ENCODE results near the gene MAPRE2.

MAPRE2 gene

DNA sequence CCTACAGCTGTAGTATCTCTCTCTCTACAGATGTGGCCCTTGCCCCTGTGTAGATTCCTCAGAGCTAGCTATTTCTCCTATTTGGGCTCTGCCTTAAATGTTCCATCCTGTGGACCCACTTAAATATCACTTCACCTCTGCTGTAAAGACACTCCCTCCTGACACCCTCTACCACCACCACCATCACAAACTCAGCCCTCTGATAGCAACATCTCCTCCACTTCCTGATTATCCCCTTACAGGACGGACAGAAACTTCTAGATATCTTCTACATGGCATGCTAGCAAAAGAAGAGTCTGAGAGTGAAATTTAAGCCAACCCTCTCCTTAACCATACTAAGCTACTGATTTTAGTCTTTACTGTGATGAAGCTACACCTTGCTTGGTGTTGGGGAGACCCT lies 3.2 kb upstream of the MAPRE2 start:
- DNase-seq (ENCODE audit: low read depth), result no peak

DNA sequence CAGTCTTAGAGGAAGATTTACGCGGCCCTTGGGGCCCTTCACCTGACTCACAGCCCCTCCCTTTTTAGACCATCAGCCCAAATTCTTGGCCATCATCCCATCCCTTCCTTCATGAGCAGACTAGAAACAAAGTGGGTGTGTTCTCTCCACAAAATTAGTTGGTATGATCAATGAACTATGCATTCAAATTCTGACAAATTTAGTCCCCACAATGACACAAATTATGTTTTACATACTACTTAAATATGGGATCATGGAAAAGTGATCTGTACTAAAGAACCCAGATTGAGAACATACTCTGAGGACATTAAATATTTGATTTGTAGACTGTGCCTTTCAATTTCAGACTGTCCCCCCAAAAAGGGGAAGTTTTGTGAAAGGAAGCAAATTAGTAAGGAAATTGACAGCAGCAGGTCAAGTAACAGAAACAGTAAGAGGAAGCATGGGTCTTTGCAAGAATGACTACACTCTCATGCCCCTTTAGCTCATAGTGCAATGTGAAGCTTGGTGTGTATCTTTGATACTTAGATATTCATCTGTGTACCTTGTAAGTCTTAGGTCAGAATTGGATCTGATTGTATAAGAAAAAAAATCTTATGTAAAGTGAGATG lies 2.2 kb upstream of the MAPRE2 start:
- DNase-seq (ENCODE audit: low read depth), result no peak

DNA sequence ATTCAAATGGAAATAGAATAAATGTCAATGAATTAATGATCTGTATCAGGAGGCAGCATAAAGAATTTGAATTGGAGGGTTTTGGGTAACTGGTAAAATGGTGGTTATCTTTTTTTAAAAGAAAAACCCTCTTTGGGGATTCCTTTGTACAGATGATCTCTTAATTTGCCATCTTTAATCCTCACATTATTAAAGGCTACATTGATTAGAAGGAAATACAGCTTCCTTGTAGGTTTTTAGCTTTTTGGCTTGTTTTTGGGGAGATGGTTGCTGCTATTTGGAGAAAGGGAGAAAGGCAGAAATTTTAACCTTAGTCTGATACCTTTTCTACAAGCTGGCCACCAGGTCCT lies 600 bp upstream of the MAPRE2 start:
- no peak for DNase-seq (ENCODE audit: low read depth)

DNA sequence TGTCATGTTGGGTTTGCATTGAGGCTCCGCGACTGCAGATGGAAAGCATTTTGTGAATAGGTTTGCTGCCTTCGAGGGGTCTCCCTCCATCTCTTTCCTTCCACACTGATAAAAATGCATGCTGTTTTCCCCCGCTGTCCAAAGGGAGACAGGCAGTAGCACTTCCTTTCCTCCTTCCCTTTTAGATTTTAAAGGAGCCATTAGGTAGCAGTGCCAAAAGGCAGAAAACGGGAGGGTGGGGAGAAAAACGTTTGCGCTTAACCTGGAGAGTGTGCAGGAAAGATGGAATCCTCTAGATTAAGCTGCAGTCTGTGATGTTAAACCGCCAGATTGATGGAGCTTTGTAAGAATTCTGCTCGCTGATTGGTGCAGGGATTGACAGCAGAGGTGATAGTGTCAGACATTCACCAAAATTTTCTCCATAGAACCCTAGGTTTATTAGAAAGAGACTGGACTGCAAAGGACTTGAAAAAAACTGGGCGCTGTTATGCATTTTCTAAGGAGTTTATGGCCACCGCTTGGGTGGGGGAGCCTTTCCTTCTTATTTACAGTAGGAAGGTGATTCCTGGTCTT lies 688 bp downstream of the MAPRE2 start:
- DNase-seq (ENCODE audit: low read depth), result no peak

DNA sequence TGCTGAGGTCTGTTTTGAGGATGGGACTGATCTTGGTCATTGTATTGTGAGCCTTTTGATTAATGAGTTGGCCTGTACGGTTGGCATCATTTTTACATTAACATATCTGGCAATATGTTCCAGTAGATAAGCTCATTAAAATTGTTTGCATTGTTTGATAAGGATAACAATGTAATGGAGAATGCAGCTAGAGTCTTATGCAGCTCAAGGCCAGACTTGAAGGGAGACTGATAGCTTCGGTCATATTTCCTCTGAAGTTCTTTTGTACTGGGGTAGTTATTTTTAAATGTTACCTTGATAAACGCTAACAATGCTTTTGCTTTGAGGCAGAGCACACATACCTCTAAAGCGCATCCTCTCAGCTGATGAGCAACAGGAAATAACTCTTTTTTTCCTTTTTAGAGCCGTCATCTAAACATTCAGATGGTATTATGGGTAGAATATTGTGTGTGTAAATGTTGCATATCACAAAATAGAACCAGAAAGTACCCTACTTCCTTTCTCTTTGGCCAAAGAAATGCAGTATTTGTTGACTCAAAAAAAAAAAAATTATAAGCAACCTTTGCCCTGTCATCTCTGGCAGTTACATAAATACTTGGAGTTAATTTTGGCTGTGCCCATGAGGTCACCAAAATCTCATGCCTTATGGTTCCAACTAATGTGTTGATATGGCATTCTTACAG lies 1.3 kb downstream of the MAPRE2 start:
- DNase-seq (ENCODE audit: low read depth), result no peak

DNA sequence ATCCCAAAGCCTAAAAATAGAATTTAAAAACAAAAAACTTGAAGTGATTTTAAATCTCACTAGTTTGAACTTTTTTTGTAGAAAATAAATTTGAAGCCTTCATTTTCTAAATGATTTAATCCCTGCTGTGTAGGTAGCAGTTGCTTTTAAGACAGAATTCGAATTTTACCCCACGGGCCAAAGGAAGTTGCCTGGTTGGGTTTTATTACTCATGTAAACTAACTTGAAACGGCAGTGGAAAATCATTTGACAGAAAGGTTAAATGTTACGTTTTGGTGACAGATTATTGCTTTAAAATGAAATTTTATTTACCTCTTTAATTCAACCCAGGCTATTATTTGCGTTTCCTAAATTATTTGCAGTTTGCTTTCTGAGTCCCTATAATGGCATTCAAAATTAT lies 2.0 kb downstream of the MAPRE2 start:
- no peak for DNase-seq (ENCODE audit: low read depth)

DNA sequence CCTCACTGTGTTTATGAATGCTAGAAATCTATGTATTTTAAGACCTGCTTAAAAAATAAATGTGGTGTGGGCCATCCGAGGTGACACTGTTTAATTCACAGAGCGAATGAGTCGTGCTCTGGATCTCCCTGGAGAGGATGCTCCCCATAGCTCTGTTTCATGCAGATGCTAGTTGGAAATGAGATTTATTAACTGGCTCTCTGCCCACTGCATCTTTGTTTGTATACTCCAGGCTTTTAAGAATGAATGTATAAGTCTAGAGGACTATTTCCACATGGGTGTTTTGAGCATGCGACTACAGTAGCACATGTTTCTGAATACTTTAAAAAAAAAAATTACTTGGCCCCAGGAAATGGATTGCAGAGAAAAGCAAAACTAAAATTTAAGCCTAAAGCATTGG lies 3.9 kb downstream of the MAPRE2 start:
- DNase-seq (ENCODE audit: low read depth), result no peak

DNA sequence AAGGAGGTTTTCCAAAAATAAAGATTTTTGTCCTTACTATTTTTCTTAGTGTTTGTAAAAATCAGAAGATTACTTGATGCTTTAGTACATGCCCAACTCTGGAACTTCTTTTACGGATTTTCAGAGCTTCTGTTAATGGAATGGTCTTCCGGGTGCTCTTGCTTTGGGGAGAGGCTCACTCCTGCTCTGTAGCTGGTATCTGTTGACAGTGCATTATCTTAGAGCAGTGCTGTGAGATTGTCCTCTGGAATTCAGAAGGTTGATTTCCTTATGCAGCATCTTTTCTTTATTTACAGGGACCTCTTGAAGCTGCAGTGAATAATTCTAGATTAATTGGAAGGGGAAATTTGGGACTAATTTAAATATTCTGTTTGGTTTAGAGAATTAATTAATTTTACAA lies 4.6 kb downstream of the MAPRE2 start:
- no peak for DNase-seq (ENCODE audit: low read depth)

DNA sequence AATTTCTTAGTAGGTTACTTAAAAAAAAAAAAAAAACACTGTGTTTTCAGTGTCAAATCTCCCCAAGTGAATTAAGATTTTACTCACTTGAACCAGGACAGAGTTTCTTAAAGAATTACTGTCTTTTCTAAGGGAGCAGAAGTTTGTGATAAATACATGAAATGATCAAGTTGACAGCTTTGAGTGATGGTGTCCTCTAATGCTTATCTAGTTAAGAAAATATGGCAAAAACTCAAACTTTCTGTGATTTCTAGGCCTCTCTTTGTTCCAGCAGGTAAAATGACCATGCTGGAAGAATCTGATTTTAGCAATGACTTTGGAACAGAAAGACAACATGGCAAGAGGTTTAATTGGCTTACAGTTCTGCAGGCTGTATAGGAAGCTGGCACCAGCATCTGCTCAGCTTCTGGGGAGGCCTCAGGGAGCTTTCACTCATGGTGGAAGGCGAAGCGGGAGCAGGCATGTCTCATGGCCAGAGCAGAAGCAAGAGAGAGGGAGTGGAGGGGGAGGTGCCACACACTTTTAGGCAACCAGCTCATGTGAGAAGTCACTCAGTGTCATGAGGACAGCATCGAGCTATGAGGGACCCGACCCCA lies 6.6 kb downstream of the MAPRE2 start:
- DNase-seq (ENCODE audit: low read depth), result no peak

DNA sequence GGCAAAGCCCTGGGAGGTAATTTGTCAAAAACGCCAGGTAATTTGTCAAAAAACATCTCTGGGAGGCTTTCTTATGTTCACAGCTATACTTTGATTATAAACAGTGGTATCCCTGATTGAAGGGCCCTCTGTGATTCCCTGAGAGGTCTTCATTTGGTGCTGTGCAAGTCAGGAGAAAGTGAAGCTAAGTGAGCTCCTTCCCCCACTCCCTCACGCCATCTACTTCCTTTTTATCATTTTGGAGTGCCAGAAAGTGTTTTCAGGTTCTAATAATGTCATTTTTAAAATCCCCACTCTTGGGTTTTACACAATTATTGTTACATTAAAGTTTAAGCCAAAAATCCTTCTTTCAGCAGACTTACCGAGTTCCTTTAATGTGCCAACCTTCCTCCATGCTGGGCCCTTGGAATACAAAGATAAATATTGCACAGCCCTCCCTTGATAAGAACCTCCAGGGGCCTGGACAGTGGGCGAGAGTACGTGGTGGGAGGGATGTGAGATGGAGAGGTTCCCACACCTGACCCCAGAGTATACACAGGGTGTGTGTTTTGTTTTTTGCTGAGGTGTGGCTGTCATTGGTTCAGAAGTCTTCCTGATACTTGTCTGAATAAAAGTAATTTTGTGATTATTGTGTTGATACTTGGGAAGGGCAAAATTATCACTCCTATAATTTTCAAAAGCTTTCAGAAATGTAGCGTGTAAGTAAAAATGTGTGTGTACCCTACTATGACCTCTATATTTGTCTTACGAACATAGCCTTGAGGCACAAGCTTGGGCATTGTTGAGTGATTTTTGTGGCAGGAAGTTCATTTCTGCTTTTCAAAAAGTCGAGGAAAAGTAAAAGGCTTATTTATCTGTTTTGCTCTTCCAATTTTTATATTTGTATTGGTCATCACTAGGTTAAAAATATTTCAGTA lies 8.2 kb downstream of the MAPRE2 start:
- no peak for DNase-seq (ENCODE audit: low read depth)

DNA sequence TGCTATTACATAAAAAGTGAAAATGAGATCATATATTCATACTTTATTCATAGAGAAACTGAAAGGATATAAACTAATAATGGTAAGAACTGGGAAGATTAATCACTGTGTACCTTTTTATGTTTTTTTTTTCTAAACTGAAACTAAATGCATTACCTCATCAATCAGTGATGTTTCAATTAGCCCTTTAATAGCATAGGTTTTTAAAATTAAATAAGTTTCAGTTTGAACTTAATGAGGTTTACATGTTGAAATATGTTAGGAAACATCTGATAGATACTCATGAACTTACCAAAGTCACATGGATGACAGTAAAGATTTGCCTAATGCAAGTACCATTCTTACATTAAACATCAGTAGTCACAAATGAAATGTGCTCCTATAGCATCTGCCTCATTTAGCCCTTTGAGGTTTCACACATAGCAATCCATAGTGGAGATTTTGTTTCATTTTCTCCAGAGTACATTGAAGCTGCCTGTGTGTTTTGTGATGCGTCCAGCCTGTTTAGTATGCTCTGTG lies 8.9 kb downstream of the MAPRE2 start:
- no peak for DNase-seq (ENCODE audit: low read depth)

DNA sequence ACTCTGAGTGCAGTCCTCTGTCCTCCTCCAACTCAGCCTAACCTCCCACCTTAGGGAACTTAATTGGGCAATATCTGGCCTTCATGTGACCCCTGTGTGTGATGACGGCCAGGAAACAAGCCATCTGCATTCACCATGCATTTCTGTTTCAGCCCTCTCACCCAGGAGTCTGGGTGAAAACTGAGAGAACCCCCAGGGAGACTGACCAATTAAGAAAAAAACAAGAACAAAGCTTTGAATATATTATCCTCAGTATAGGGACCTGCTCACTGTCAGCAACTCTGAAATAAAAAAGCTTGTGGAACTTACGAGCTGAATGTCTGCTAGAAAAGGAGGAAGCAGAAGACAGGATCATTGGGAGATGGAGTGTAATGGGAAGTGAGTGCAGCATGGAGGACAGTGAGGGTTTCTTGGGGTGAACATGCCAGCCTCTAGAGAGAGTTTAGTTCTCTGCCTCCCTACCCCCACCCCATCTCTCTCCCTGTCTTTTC lies 9.5 kb downstream of the MAPRE2 start:
- no peak for DNase-seq (ENCODE audit: low read depth)

DNA sequence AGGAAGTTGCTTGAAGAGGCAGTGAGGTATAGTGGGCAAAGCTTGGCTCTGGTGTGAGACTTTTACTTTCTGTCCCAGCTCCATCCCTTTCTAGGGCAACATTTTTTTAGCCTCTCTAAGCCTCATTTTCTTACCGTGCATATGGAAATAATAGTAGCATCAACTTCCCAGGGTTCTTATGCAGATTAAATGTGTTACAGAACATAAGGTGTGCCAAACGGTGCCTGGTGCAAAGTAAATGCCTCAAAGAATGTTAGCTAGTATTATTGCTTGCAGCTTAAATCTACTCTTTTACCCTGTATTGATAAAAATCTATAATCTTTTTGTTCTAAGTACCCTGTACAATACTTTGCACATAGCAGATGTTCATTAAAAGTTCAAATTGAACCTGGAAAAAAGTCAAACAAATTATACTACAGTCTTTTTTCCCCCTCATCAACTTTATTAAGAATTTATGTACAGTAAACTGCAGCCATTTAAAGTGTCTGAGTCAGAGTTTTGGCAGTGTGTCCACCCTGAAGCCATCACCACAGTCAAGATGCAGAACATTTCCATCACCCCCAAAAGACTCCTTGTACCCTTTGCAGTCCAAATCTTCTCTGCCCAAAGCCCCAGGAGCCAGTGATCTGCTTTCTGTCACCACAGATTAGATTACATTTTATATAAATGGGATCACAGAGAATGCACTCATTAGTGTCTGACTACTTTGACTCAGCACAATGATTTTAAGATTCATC lies 10.6 kb downstream of the MAPRE2 start:
- no peak for DNase-seq (ENCODE audit: low read depth)

DNA sequence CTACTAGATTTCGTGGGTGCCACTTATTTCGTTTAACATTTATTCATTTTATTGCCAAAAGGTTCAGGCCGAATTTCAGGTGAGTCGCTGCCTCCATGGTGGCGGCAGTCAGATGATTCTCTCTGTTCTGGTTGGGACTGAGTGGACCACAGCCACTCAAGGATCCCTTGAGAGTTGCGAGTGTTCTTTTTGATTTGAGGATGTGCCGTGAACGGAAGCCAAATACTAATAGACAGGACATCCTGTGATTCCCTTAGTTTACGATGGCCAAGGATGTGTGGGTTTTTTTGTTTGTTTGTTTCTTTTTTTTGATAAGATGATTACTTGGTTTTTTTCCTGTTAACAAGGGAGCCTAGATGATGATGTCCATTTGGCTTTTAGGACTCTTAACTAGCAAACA lies 13.2 kb downstream of the MAPRE2 start:
- DNase-seq (ENCODE audit: low read depth), result no peak

DNA sequence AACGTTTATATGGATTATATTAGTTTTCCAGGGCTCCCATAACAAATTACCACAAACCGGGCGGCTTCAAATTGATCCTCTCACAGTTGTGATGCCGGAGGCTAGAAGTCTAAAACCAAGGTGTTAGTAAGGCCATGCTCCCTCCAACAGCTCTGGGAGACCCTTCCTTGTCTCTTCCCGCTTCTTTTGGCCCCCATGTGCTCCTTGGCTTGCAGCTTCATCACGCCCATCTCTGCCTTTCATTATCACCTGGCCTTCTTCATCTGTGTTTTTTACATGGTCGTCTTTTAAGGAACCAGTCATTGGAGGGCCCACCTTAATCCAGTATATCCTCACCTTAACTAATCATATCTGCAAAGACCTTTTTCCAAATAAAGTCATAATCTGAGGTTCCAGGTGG lies 13.9 kb downstream of the MAPRE2 start:
- DNase-seq (ENCODE audit: low read depth), result no peak

DNA sequence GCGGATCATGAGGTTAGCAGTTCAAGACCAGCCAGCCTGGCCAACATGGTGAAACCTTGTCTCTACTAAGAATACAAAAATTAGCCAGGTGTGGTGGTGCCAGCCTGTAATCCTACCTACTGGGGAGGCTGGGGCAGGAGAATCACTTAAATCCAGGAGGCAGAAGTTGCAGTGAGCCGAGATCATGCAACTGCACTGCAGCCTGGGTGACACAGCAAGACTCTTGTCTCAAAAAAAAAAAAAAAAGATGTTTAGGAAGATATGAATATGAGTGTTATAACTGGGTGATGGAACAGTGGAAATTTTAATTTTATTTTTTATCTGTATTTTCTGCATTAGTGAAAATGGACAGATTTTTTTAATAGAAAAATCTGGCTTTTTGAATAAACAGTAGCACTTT lies 14.5 kb downstream of the MAPRE2 start:
- DNase-seq (ENCODE audit: low read depth), result no peak

DNA sequence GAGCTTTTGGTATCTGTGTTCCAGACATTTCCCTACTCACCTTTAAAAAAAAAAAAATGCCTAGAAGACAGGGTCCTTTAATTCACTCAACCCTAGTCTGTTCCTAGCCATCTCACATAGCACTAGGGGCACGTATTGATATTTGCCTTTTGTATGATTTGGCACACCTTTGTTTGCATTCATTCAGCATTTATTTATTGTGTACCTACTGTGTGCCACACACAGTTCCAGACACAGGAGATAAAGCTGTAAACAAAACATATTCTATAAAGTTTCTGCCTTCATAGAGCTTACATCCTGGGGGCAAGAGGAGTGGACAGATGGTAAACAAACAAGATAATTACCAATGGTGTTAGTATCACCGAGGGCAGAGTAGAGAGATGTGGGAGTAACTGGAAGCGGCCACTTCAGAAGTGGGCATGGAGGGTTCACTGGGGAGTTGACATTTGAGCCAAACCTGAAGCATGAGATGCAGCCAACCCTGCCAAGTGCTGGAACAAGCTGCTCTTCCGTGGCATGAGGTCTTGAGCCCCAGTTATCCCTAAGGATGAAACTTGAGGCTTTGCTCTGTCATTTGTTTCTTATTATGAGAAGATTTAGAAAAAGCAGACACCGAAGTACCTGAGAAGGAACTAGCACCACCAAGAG lies 18.2 kb downstream of the MAPRE2 start:
- DNase-seq (ENCODE audit: low read depth), result no peak

DNA sequence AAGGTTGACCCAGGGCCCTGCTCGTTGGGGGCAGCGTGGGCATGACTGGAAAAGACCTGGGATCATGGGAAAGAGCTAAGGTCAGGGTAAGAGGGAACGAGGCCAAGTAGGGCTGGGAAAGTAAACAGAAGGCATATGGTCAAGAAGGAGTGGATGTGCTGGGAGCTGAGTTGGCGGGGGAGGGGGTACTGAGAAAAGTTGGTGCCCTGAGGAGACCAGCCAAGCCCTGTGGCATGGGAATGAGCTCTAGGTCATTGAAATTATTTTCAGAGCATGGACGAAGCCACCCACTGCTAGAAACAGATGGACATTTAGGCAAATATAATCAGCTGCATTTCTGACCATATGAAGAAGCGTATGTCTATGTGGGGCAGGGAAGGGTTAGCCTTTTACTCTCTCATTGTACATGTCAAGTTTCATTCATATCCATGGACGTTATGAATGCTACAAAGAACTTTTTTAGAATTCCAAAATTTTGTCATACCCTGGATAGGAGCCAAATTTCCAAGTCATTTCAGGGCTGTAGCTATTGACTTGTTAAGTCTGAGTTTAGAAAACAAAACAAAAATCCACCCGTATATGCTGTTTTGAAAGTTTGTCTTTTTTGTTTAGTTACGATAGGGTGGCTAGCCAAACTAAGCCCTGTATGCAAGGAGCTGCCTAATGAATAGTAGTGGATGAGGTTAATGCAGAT lies 19.1 kb downstream of the MAPRE2 start:
- DNase-seq (ENCODE audit: low read depth), result no peak

DNA sequence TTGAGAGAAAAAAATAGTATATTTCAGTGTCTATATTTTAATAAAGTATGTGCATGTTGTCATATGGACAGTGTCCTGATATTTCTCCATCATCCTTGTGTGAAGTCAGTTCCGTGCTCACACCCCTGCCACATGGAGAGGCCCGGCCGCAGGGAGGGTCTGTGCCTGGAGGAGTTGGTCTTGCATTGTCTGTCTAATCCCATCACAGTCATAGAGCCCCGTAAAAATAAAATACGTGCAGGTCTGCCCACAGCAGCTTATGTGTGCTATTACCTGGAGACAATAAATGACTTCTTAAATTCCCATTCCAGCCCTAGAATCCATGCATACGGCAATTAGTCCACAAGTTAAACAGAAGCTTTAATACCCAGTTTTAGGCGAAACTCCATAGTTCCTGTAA lies 20.1 kb downstream of the MAPRE2 start:
- no peak for DNase-seq (ENCODE audit: low read depth)

DNA sequence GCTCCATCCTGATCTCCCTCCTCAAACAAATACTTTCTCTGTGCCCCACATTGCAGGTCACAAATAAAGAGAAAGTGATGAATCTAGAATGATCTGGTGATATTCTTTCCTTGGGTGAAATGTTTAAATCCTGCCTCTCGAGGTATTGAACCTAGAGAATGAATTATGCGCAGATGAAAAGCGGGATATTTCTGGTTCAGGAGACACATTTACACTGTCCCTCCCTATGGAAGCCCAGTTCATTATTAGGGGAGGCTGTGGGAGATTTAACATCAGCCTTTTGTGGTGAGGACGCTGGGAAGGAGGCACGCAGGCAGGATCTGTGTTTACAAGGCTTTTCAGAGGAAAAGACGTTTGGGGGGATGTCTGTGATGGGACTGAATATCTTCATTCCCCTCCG lies 20.6 kb downstream of the MAPRE2 start:
- DNase-seq (ENCODE audit: low read depth), result no peak
